GM06990 (cell line): ENCODE results near the gene C16orf92.

Experiments
- DNase-seq: peaks from one replicate; pipeline ENCODE4 v3.0.0-alpha.2; 2011; ENCODE audit not compliant: insufficient read length; ENCODE audit errors: extremely low read depth
- H3K27me3 ChIP-seq: replicated peaks from 2 replicates; pipeline ENCODE4 v1.6.0; 2011; ENCODE audit warnings: low read length; ENCODE audit not compliant: control insufficient read depth, insufficient read depth
- H3K36me3 ChIP-seq: 2 replicates; pipeline ENCODE4 v1.5.1; 2011; ENCODE audit warnings: low read length; ENCODE audit not compliant: control insufficient read depth, insufficient read depth
- H3K4me3 ChIP-seq: replicated peaks from 2 replicates; pipeline ENCODE4 v1.5.1; 2011; ENCODE audit warnings: low read depth, mild to moderate bottlenecking, control low read depth, low read length
- CTCF ChIP-seq: IDR thresholded peaks from 2 replicates; pipeline ENCODE4 v1.5.1; 2011; ENCODE audit warnings: low read length, control low read depth, mild to moderate bottlenecking, inconsistent platforms; ENCODE audit not compliant: insufficient read depth, poor library complexity, severe bottlenecking

C16orf92 gene

DNA sequence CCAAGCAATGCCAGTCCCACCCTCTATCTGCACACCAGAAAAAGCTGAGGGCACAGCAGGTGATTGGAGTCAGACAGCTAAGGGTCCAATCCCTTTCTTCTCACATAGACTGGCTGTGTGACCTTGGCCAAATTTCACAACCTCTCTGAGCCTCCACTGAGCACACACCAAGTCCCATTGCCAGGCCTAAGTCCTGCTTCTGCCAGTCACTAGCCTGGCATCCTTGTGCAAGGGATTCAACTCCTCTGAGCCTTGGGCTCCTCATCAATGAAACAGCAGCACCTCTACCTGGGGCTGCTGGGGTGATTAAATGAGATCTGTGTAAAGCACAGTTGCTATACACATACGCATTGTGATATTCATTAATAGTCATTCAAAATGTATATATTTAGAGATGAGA, 23.6 kb downstream of the C16orf92 start:
- Histone ChIP-seq H3K4me3 (no peak overlapping the region), H3K27me3 (no peaks in the 10 kb centered on the region), H3K36me3 (no peaks in the 10 kb centered on the region)
- TF ChIP-seq CTCF, result no peak
- DNase-seq, result no peak

DNA sequence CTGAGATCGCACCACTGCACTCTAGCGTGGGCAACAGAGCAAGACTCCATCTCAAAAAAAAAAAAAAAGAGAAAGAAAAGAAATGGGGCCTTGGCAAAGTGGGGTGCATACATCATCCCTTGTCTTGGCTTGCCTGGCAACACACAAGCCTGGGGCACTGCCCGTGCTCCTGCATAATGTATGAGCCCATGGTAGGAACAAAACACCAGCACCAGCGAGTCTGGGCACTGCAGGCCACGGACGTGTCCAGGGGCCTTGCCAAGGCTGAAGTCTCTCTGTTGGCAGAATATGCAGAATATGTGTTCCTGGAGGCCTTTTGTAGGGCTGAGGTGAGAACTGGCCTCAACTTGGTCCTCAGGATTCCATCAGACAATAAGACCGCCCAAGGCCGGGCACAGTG, 26.9 kb downstream of the C16orf92 start:
- no peak for TF ChIP-seq CTCF
- no peaks in the 10 kb centered on the region for H3K27me3 ChIP-seq

GRCh38 chr16:30051518-30051917, 28.5 kb downstream of the C16orf92 start:
- no peak for DNase-seq
- H3K36me3 ChIP-seq, result no peaks in the 10 kb centered on the region
- no peak for TF ChIP-seq CTCF
- no peaks in the 10 kb centered on the region for H3K27me3 ChIP-seq
- no peak overlapping the region for H3K4me3 ChIP-seq

More for the DNA sequence above, 26.9 kb downstream of the C16orf92 start:
- no peak overlapping the region for H3K4me3 ChIP-seq
- DNase-seq, result no peak
- H3K36me3 ChIP-seq, result no peaks in the 10 kb centered on the region

GRCh38 chr16:30052671-30053372, 29.8 kb downstream of the C16orf92 start:
- no peak for TF ChIP-seq CTCF
- Histone ChIP-seq H3K4me3 (peak overlapping the region; percentile 71), H3K27me3 (no peaks in the 10 kb centered on the region), H3K36me3 (no peaks in the 10 kb centered on the region)
- DNase-seq, result peak; percentile 94

DNA sequence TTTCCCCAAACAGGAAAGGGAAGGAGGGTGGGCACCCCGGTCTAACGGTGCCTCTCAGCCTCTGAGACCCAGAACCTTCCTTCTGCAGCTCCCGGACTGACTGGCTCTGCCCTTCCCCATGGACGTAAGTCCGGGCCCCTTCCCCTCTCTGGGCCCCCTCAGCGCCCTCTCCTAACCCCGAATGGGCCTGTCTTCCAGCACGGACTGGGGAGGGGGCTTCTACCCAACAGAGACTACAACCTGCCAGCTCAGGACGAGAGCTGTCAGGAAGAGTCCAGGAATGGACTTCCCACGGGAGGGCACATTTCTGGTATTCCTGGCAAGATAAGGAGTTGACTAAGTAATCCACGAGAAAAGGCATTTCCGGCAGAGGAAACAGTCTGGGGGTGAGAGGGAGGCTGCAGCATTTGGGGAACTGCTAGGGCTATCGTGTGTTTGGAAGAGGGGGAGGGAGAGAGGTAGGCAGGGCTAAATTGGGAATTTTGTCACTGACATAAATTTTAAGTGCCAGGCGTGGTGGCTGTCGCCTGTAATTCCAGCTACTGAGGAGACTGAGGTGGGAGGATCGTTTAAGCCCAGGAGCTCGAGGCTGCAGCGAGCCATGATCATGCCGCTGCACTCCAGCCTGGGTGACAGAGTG, 30.5 kb downstream of the C16orf92 start:
- Histone ChIP-seq H3K4me3 (peak overlapping the region; percentile 71), H3K27me3 (no peaks in the 10 kb centered on the region), H3K36me3 (no peaks in the 10 kb centered on the region)
- no peak for DNase-seq
- TF ChIP-seq CTCF, result no peak
